Right lobe of liver (tissue), 4 donors: ENCODE data around the gene FBXO41.

Source experiments
- CTCF ChIP-seq, 4 donors: fragments of 200-600 bp in 3 of 4; fragments of 450-650 bp in 1 of 4; IDR thresholded peaks; one replicate each; pipeline versions ENCODE4 v1.5.1 to v1.8.0; 2016 to 2022; ENCODE audit warnings: antibody characterized with exemption in 4 of 4, mild to moderate bottlenecking in 2 of 4
- POLR2A ChIP-seq: fragments of 450-650 bp; IDR thresholded peaks from one replicate; pipeline ENCODE4 v1.6.1; 2017; ENCODE audit warnings: antibody characterized with exemption, mild to moderate bottlenecking
- donor health status: DM: no; HTN: no; CAD: no.
- donor health status: DM: no; HTN: no; CAD: no.
- donor health status: DM: no; HTN: yes; CAD: no.

GRCh38 chr2:73258913-73259215 is 25.4 kb downstream of the FBXO41 start:
- TF ChIP-seq CTCF (IDR thresholded peaks at IDR 0.05) (no peak), POLR2A (no peak)
